ENCODE measurements around the gene BIRC5.

The BIRC5 gene

GRCh38 chr17:78256707-78257591 lies 42.9 kb downstream of the BIRC5 start:
- DNase-seq (ENCODE audit: low read depth in 2 of 2), result no peak

GRCh38 chr17:78257810-78258322 lies 43.8 kb downstream of the BIRC5 start:
- DNase-seq (ENCODE audit: low read depth in 2 of 2), result no peak

GRCh38 chr17:78258323-78259191 lies 44.5 kb downstream of the BIRC5 start:
- peak; percentile 31 to 52 for DNase-seq (ENCODE audit: low read depth in 2 of 2)

- DNase-seq (ENCODE audit: low read depth in 2 of 2), result no peak
Observed at GRCh38 chr17:78259192-78259554, 45.1 kb downstream of the BIRC5 start.

GRCh38 chr17:78263063-78263735 lies 49.1 kb downstream of the BIRC5 start:
- no peak for DNase-seq (ENCODE audit: low read depth in 2 of 2)

GRCh38 chr17:78263736-78264340 lies 49.8 kb downstream of the BIRC5 start:
- DNase-seq (ENCODE audit: low read depth in 2 of 2), result no peak

GRCh38 chr17:78264590-78264989 lies 50.5 kb downstream of the BIRC5 start:
- DNase-seq (ENCODE audit: low read depth in 2 of 2), result no peak

- DNase-seq (ENCODE audit: low read depth in 2 of 2), result no peak
Observed at GRCh38 chr17:78265121-78265520, 51.1 kb downstream of the BIRC5 start.

- DNase-seq (ENCODE audit: low read depth in 2 of 2), result no peak
Observed at GRCh38 chr17:78266231-78266631, 52.2 kb downstream of the BIRC5 start.

GRCh38 chr17:78266771-78267170 lies 52.7 kb downstream of the BIRC5 start:
- no peak for DNase-seq (ENCODE audit: low read depth in 2 of 2)

GRCh38 chr17:78267253-78268073 lies 53.4 kb downstream of the BIRC5 start:
- DNase-seq (ENCODE audit: low read depth in 2 of 2), result no peak

GRCh38 chr17:78268191-78268874 lies 54.3 kb downstream of the BIRC5 start:
- no peak for DNase-seq (ENCODE audit: low read depth in 2 of 2)

GRCh38 chr17:78268951-78269905 lies 55.2 kb downstream of the BIRC5 start:
- no peak for DNase-seq (ENCODE audit: low read depth in 2 of 2)

- no peak for DNase-seq (ENCODE audit: low read depth in 2 of 2)
Observed at GRCh38 chr17:78269955-78270381, 55.9 kb downstream of the BIRC5 start.

GRCh38 chr17:78271419-78272170 lies 57.5 kb downstream of the BIRC5 start:
- DNase-seq (ENCODE audit: low read depth in 2 of 2), result no peak

- peak in 1 of 2 donors; percentile 18 for DNase-seq (ENCODE audit: low read depth in 2 of 2)
Observed at GRCh38 chr17:78272181-78272913, 58.3 kb downstream of the BIRC5 start.

GRCh38 chr17:78272914-78273258 lies 58.8 kb downstream of the BIRC5 start:
- DNase-seq (ENCODE audit: low read depth in 2 of 2), result no peak

GRCh38 chr17:78273813-78274212 lies 59.8 kb downstream of the BIRC5 start:
- no peak for DNase-seq (ENCODE audit: low read depth in 2 of 2)
